GM13977 (cell line): Measurements from ENCODE around the gene CNOT6.
A peak's percentile ranks its signal among the peaks of the same experiment; 100 is the strongest.

Experiments
- DNase-seq: peaks from one replicate; pipeline ENCODE4 v3.0.0; 2012; ENCODE audit warnings: low spot score
- in situ Hi-C: fragments of 300-500 bp; cut with MboI; formaldehyde crosslinking; loops from one replicate; pipeline ENCODE4 v1.12.0; 2022; ENCODE audit warnings: low sequenced_read_pairs, low pct_unique_long_range_greater_than_20kb, mixed read lengths, inconsistent platforms; ENCODE audit not compliant: unreplicated experiment
- TF ChIP-seq, protein P1 (sequence below): IDR thresholded peaks from 2 replicates; pipeline ENCODE4 v1.5.1; 2012; ENCODE audit warnings: mild to moderate bottlenecking, control low read depth; ENCODE audit not compliant: insufficient read depth; ENCODE audit errors: extremely low read depth, missing control alignments

Gene CNOT6

DNA sequence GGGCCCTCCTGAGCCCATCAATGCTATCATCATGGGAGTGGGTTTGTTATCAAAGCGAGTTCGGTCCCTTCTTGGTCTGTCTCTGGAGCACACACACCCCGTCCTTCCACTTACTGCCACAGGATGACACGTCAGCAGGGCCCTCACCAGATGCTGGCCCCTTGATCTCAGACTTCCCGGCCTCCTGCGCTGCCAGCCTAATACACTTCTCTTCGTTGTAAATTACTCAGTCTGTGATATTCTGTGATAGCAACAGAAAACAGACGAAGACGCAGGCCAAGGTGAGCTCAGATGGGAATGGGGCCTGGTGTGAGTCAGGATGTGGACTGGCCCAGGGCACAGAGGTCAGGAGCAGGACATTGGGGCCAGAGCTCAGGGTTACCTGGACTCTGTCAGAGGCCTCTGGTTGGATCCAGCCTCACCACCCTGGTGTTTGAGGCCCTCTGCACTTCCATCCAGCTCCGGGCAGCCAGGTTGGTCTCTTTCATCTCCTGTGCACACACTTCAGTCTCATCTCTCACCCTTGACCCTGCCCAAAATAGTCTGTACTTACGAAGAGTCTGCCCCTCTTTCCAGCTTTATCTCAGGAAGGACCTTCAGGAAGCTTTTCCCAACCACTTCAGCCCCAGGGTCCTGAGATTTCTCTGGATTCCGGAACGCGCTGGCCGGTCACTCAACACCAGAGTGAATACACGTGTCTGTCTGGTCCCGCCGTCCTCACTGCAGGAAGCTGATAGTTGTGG, 26.0 kb upstream of the CNOT6 start:
- TF ChIP-seq, protein P1, sequence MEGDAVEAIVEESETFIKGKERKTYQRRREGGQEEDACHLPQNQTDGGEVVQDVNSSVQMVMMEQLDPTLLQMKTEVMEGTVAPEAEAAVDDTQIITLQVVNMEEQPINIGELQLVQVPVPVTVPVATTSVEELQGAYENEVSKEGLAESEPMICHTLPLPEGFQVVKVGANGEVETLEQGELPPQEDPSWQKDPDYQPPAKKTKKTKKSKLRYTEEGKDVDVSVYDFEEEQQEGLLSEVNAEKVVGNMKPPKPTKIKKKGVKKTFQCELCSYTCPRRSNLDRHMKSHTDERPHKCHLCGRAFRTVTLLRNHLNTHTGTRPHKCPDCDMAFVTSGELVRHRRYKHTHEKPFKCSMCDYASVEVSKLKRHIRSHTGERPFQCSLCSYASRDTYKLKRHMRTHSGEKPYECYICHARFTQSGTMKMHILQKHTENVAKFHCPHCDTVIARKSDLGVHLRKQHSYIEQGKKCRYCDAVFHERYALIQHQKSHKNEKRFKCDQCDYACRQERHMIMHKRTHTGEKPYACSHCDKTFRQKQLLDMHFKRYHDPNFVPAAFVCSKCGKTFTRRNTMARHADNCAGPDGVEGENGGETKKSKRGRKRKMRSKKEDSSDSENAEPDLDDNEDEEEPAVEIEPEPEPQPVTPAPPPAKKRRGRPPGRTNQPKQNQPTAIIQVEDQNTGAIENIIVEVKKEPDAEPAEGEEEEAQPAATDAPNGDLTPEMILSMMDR: no peak
- DNase-seq: no peak
- in situ Hi-C loops: no loop called here

DNA sequence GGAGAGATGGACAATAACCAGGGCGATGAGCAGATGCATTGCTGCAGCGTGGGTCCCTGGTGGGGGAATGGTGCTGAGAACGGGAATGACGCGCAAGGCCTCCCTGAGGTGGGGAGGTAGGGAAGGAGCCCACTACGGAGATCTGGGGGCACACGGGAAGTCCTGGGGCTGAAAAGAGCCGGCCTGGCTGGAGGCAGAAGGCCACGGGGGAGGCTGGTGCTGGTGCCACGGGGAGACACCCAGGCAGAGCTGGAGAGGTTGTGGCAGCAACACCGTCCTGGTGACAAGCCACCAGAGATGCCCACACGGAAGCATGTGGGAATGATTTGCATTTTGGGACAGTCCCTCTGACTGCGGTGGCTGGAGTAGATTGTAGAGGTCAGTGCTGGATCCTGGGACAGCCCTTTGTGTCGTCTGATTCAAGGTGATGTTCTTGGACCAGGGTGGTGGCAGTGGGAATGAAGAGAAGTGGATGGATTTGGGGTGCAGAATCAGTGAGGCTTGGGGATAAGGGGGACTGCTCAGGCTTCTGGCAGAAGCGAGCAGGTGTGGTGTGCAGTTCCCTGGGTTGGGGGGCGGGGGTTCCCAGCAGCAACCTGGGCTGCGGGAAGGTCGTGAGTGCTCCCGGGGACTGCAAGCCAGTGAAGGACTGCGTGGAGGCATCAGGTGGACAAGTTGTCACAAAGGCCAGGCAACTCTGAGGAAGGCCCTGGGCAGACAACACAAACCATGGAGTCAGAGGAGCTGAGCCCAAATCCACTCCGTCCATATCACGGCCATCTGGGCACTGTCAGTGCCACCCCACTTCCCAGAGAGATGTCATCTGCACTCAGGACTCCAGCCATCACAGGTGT, 25.2 kb upstream of the CNOT6 start:
- in situ Hi-C loops: no loop called here
- TF ChIP-seq, protein P1: no peak
- DNase-seq: no peak

DNA sequence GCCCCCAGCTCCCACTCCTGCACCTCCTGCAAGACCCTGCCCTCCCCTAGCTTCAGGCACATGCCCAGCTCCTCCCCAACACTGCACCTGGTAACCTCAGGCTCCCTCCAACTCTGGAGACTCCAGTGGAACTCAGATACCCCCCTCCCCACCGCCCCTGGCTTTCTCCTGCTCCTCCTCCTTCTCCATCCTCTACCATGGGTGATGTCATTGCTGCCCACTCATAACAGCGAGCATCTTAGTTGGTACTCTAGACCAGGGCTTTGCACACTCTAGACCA, 24.7 kb upstream of the CNOT6 start:
- in situ Hi-C loops: no loop called here
- DNase-seq: no peak
- TF ChIP-seq, protein P1: no peak

DNA sequence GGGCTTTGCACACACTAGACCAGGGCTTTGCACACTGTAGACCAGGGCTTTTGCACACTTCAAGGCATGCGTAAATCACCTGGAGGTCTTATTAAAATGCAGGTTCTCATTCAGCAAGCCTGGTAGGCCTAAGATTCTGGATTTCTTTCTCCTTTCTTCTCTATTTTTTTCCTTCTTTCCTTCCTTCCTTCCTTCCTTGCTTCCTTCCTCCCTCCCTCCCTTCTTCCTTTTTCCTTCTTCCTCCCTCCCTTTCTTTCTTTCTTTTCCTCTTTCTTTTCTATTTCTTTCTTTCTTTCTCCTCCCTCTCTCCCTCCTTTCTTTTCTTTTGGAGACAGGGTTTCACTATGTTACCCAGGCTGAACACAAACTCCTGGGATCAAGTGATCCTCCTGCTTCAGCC, 24.3 kb upstream of the CNOT6 start:
- TF ChIP-seq, protein P1: no peak
- in situ Hi-C loops: no loop called here
- no peak for DNase-seq

DNA sequence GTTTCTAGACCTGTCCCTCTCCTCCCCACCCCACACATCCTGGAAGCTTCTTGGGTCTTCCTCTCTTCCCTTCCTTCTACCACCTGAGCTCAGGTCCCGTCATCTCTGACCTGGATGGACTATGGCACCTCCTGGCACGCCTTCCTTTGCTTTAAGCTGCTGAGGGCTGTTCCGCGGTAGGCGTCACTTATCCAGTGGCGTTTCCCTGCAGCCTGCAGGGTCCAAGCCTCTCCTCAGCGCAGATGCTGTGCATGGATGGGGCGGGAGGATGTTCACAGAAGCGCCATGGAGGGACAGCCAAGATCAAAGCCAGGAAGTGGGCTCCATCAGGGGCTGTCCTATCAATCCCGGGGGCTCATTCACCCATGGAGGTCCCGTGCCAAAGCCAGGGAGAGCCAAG, 23.8 kb upstream of the CNOT6 start:
- TF ChIP-seq, protein P1: no peak
- no peak for DNase-seq
- in situ Hi-C loops: no loop called here

DNA sequence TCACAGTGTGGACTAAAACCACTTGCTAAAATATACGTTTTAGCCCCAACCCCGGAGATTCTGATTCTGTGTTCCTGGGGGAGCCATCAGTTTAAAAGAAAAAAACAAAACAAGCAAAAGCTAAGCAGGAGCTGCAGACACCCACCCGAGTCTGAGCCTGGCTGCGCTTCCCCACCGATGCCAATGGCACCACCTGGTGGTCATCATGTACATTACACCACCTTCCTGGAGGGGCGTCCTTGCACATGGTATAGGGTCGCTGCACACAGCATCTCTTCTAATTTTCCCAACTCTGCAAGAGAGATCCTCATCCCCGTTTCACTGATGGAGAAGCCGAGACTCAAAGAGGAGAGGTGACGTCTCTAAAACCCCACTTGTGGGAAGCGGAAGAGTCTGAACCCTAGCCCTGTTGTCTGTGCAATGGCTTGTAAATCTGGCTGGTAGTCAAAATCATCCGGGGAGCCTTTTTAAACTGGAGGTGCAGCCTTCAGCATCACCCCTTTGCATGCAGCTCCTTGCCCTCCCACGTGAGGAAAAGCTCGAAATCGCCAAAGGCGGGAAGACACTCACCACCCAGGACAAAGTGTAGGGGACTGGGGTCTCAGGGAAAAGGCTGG, 23.1 kb upstream of the CNOT6 start:
- in situ Hi-C loops: no loop called here
- TF ChIP-seq, protein P1: peak; percentile 88

More for the DNA sequence above, 23.1 kb upstream of the CNOT6 start:
- peak; percentile 80 for DNase-seq
